ENCODE measurements around the gene COL8A2.

Gene COL8A2

DNA sequence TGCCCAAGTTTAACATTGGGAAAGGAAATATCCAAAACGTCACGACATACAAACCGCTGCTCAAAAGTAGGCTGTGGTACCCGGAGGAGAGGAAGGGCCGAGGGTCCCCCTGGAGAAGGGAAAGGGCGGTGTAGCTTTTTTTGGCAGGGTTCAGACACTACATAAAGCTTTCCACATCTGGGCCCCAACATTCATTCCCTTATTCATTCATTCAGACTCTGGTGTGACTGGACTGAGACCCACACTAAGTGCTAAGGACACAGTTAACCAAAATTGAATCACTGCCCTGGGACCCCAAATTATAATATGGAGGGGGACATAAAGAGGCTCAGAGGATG is 10.3 kb upstream of the COL8A2 start:
- no peak for DNase-seq (ENCODE audit: low read depth)

DNA sequence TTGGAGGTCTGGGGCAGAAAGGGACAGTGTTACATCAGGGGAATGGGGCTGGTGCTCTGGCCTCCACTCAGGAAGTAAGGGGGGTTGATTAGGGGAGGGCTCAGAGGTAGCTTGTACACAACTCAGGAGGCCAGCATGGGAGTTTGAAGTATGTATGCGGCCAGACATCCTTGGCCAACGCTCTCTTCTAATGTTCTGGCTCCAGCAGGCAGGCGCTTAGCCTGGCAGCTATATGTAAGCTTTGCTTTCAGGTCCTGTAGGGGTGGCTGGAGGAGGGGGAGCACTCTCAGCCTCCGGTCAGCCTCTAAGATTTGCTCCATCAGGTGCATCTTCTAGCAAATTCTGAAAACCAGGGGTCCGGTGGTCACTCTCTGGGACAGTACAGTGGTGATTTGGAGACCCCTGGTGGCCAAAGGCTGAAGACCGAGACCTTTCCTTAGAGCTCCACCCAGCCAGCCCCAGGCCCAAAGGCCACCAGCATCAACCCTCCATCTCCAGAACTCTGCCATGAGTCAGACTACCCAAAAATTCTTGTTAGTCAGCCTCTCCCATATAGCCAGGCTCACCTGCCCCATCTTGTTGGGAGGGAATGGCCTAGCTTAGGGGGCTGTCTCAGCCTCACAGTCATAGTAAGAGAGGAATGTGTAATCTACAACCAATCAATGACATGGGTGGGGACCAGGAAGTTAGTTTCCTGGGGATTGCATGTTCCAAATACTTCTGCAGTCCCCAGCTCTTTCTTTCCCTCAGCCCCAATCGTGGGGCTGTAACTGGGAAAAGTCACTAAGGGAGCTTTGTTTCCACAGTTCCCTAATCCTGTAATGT is 9.7 kb upstream of the COL8A2 start:
- DNase-seq (ENCODE audit: low read depth): no peak

- no peak for DNase-seq (ENCODE audit: low read depth)
These were observed 9.0 kb upstream of the COL8A2 start for GRCh38 chr1:36134031-36134430.

GRCh38 chr1:36133484-36133883 is 8.5 kb upstream of the COL8A2 start:
- no peak for DNase-seq (ENCODE audit: low read depth)

GRCh38 chr1:36132029-36132428 is 7.0 kb upstream of the COL8A2 start:
- no peak for DNase-seq (ENCODE audit: low read depth)

DNA sequence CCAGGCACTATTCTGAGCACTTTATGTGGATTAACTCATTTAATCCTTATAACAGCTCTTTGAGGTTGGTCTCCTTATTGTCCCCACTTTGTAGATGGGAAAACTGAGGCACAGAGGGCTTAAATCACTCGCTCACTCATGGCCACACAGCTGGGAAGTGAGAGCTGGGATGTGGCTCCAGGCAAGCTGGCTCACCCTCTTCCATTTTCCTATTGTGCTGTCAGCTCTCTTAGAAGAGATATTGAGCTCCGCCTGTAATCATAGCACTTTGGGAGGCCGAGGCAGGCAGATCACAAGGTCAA is 3.8 kb upstream of the COL8A2 start:
- DNase-seq (ENCODE audit: low read depth): no peak

DNA sequence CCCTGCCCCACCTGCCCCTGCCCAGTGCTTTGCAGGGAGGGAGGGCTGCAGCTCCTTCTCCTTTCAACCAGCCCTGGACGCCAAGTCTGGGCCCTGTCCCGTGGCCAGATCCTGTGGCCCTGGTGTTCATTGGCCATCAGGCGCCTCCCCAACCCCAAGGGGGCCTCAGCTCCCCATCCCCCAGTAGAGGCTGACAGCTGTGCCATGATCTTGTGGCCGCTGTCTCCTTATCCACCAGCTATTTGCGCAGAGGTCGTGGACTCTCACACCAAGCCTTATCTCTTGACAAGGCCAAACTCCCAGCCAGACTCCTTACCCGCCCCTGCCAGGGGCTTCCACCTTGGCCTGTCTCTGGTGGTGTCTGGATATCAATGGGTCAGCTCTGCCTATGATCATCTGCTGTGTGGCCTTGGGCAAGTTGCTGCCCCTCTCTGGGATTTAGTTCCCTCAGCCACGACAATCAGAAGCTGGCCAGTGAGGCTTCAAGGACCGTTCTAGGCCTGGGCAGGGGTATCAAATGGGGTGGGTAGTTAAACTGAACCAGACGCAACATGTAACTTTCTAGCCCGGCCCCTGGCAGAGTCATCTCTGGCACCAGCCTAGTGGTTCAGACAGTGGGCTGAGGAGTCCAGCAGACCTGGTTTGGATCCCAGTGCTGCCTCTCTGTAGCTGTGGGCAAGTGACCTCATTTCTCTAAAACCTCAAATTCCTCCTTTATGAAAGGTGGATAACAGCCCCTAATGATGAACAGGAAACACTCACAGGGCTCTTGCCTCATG is 3.3 kb upstream of the COL8A2 start:
- DNase-seq (ENCODE audit: low read depth): no peak

- DNase-seq (ENCODE audit: low read depth): no peak
These were observed 1.9 kb upstream of the COL8A2 start for GRCh38 chr1:36126797-36127500.

DNA sequence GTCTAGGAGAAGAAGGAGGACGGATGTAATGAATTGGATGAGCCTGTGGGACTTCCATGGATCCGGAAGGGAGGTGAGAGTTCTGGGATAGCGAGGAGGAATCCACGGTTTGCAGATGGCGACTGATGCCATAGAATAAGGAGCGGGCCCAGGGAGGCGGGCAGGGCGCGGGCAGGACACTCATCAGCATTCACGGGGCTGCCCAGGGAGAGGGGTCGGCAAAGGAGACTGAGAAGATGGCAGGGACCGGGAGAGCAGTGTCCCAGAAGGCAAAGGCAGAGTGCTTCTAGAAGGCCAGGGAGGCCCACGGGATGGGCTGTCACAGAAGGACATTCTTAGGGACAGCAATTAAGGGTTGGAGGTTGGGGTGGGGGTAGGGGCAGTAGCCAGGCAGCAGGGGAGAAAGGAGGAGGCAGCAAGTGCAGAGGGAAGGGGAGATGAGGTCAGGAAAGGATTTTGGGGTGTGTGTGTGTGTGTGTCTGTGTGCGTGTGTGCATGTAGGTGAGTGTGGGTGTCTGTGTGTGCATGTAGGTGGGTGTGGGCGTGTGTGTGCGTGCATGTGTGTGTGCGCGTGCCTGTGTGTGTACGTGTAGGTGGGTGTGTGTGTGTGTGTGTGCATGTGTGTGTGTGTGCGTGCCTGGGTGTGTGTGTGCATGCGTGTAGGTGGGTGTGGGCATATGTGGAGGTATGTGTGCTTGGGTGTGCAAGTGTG is 1.1 kb upstream of the COL8A2 start:
- no peak for DNase-seq (ENCODE audit: low read depth)

DNA sequence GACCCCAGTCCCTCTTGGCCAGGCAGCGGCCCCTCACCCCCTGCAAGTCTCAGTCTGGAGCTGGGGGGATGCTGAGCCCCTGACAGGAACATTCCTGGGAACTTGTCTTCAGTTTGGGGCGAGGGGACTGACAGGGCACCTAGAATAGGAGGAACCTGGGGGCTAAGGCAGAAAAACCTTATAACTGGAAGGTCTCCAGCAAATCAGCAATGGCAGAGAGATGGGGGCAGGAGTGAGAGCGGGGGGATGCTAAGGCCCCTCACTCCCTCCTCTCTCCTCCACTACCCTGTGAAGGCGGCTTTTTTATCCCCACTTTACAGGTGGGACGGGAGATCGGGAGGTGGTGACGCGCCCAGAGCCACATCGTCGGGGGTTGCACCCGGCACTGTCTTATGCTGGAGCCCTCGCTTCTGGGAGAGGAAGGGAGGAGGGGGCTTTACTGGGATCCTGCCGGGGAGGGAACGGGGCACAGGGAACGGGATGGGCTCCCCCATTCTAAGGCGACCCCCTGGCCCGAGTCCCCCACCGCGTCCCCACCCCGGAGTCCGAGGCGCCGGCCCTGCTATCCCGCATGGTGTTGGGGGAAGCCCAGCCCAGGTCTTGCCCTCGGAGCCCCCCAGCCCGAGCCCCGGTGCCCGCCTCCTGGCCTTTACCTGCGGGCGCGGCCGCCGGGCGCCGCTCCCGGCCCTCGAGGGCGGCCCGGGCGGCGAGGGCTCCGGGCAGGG is 456 bp downstream of the COL8A2 start:
- no peak for DNase-seq (ENCODE audit: low read depth)

DNA sequence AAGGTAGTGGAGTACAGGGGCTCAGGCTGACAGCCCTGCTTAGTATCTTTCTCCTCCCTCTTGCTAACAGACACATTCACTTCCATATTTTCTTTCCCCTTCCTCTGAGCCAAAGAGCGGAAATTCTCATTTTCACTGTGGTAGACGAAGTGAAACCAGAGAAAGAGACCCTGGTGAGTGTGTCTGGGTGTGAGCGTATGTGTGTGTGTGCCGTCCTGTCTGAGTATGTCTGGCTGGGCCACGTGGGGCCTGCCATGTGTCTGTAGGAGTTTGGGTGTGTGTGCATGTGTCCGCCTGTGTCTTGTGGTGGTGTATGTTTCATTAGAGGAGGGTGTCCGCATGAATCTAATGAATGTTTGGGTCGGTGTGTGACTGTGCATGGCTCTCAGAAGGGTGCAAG is 1.7 kb downstream of the COL8A2 start:
- no peak for DNase-seq (ENCODE audit: low read depth)

- no peak for DNase-seq (ENCODE audit: low read depth)
These were observed 2.7 kb downstream of the COL8A2 start for GRCh38 chr1:36122062-36123030.

GRCh38 chr1:36119456-36119855 is 5.6 kb downstream of the COL8A2 start:
- no peak for DNase-seq (ENCODE audit: low read depth)

- DNase-seq (ENCODE audit: low read depth): no peak
These were observed 6.4 kb downstream of the COL8A2 start for GRCh38 chr1:36118447-36119204.

- no peak for DNase-seq (ENCODE audit: low read depth)
These were observed 8.1 kb downstream of the COL8A2 start for GRCh38 chr1:36116901-36117300.

GRCh38 chr1:36115931-36116330 is 9.1 kb downstream of the COL8A2 start:
- DNase-seq (ENCODE audit: low read depth): no peak

DNA sequence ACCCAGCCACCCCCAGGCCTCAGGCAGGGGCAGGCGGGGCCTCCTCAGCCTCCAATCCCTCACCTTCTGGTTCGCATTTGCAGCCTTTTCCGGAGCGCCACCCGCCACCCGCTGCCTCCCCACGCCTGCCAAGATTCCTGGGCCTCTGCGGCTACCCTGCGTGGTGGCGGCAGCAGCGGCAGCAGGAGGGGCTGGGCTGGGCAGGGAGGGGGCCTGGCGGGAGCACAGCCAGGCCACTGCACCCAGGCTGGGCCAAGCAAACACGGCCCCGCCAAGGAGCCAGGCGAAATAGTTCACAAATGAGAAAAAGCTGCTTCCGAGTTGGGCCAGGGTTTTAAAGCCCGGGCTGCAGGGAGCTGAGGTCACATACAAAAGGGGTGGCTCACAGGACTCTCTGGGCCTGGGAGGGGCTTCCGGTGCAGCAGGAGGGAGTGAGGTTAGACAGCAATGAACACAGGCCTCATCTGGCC is 9.8 kb downstream of the COL8A2 start:
- no peak for DNase-seq (ENCODE audit: low read depth)

- no peak for DNase-seq (ENCODE audit: low read depth)
These were observed 10.7 kb downstream of the COL8A2 start for GRCh38 chr1:36114371-36114770.

DNA sequence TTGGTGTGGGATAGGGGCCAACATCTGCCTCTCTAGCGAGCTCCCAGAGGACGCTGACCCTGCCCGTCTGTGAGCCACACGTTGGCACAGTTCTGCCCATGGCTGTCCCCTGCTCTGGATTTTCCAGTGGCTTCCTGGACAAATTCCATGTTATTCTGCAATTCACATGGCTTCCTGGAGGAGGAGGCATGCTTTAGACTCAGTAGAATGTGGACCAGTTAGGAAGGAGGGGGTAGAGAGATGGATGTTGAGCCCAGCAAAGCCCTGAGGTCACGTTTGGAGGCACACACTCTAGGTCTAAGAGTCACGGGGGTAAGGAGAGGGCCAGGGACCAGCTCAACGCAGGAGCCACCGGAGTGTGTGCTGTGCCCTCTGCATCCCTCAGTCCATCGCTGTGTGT is 12.2 kb downstream of the COL8A2 start:
- no peak for DNase-seq (ENCODE audit: low read depth)

DNA sequence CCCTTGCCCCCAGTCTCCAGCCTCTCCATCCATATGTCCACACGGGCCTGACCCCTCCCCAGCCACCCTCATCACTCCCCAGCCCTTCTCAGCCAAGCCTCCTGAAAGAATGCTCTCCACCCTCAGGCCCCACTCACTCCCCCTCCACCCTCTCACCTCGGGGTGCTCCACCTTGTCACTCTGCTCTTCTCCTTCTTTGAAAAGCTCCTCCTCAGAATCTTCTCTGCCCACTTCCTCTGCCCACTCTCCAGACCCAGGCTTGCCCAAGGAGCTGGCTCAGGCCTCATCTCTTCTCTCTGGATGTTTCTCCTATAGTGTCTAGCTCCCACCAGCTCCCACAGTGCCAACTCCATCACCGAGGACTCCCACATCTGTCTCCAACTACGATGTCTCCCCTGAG is 13.9 kb downstream of the COL8A2 start:
- DNase-seq (ENCODE audit: low read depth): no peak
